OCI-LY7 (cell line): ENCODE results near the gene PHAF1.

Experiments used
- EZH2phosphoT487 ChIP-seq: fragments of 200-600 bp; sonication (generic); IDR thresholded peaks from 2 replicates; pipeline ENCODE4 v1.6.1; 2018; ENCODE audit warnings: low read depth, borderline replicate concordance, mild to moderate bottlenecking, mixed run types, antibody characterized with exemption, low read length, moderate library complexity, mixed read lengths
- TF ChIP-seq, protein P1 (sequence below): fragments of 200-600 bp; sonication (generic); conservative IDR thresholded peaks from 2 replicates; pipeline ENCODE4 v1.5.1; 2014; ENCODE audit warnings: mild to moderate bottlenecking, antibody characterized with exemption, low read length, moderate library complexity, mixed read lengths

GRCh38 chr16:67166598-67167168 lies 56.9 kb downstream of the PHAF1 start:
- TF ChIP-seq, protein P1, sequence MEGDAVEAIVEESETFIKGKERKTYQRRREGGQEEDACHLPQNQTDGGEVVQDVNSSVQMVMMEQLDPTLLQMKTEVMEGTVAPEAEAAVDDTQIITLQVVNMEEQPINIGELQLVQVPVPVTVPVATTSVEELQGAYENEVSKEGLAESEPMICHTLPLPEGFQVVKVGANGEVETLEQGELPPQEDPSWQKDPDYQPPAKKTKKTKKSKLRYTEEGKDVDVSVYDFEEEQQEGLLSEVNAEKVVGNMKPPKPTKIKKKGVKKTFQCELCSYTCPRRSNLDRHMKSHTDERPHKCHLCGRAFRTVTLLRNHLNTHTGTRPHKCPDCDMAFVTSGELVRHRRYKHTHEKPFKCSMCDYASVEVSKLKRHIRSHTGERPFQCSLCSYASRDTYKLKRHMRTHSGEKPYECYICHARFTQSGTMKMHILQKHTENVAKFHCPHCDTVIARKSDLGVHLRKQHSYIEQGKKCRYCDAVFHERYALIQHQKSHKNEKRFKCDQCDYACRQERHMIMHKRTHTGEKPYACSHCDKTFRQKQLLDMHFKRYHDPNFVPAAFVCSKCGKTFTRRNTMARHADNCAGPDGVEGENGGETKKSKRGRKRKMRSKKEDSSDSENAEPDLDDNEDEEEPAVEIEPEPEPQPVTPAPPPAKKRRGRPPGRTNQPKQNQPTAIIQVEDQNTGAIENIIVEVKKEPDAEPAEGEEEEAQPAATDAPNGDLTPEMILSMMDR = no peak
- no peak for TF ChIP-seq EZH2phosphoT487
